SK-N-MC (cell line): ENCODE measurements around the gene CYSTM1.

Experiments used
- EZH2 ChIP-seq: fragments of 200-600 bp; sonication (generic); IDR thresholded peaks from one replicate; pipeline ENCODE4 v1.6.1; 2017; ENCODE audit warnings: antibody characterized with exemption
- POLR2AphosphoS5 ChIP-seq: IDR thresholded peaks from 2 replicates; pipeline ENCODE4 v1.6.1; 2012; ENCODE audit warnings: mild to moderate bottlenecking, low read depth, low read length, borderline replicate concordance

- TF ChIP-seq EZH2 (no peak), POLR2AphosphoS5 (no peak)
Observed at GRCh38 chr5:140182075-140182711, 7.2 kb downstream of the CYSTM1 start.
